Measurements from ENCODE around the gene BLNK.
"Not testable (repeated sequence)": the region's sequence is repeated elsewhere in the genome, so short reads cannot be mapped to it uniquely, and the experiment has no call there.

BLNK gene

DNA sequence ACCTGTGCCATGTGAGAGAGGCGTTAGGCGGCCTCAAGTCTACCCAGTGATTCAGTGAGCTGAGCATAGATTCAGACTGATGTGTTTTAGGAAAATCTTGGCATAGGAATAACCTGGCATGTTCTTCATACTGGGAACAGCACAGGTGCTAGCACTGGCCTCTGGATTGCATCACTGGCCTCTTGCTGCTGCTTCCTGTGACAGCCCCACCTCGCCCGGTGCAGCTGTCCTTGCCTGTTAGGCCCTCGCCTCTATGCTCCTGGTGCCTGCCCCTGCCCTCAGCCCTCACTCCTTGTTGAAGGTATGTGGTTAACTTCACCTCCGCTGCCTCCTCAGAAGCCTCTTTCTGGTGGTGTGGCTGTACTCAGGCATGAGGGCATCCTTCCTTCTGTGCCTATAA lies 46.2 kb downstream of the BLNK start:
- no peak for DNase-seq (ENCODE audit: low spot score)

- DNase-seq (ENCODE audit: low spot score), result no peak
Measured at GRCh38 chr10:96222908-96223307, 48.5 kb downstream of the BLNK start.

GRCh38 chr10:96222441-96222840 lies 48.9 kb downstream of the BLNK start:
- no peak for DNase-seq (ENCODE audit: low spot score)

DNA sequence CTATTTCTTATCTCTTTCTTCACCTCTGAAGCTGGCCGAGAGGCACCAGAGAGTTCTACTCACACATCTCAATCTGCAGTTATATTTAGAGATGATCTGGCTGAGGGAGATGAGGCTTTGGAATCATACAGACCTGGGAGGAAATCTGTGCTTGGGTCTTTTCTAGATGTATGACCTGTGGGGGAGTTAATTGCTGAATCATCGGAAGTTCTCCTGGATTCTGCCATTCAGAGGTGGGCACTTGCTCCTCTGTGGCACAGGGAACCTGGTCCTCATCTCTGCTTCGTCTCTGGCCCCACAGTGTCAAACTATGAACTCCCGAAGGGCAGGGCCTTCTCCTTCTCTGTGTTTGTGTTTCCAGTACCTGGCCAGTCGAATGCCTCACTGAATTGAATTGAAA lies 52.5 kb downstream of the BLNK start:
- no peak for DNase-seq (ENCODE audit: low spot score)

- DNase-seq (ENCODE audit: low spot score), result no peak
Measured at GRCh38 chr10:96217711-96218110, 53.7 kb downstream of the BLNK start.

DNA sequence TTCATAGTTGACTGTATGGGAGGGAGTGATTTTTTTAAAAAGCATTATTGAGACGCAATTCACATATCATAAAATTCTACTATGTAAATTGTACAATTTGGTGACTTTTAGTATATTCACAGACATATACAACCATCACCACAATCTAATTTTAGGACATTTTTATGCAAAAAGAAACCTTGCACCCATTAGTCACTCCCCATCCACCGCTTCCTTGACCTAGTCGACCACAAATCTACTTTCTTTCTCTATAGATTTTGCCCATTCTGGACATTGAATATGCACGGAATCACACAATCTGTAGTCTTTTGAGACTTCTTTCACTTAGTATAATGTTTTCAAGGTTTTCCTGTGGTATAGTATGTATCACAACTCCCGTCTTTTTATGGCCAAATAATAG lies 54.6 kb downstream of the BLNK start:
- no peak for DNase-seq (ENCODE audit: low spot score)

DNA sequence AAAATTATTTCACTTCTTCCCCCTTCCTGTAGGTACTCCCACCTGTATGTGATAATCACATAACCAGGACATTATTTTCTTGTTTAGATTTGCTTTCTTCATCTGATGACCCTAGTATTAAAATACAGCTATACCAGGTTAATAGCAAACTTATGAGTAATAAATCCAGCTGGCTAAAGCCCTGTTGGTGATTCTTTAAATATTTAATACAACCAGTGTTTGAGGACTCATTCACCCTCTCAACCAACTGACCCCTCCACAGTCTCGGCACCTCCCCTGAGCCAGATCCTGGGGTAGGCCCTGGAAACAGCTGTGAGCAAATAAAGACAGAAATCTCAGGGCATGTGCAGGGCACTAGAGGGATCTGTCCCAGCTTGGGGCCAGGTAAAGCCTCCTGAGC lies 58.5 kb downstream of the BLNK start:
- no peak for DNase-seq (ENCODE audit: low spot score)

DNA sequence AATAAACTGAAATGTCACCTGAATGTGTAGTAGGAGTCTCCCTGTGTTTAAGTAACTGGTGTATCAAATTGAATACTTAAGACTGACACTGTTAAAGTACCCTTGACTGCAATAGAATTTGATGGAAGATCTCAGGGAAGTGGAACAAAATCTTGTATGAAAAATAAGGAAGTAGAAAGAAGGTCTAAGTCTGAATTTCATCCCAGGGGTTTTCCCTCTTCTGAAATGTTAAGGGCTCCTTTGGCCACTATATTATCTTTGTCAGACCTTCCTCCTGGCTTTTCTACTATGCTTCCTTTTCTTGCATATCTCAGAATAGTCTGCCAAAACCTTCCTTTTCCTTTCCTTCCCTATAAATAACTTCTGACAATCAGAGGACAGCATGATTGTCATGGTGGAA lies 59.6 kb downstream of the BLNK start:
- DNase-seq (ENCODE audit: low spot score), result no peak

GRCh38 chr10:96208946-96209345 lies 62.4 kb downstream of the BLNK start:
- no peak for DNase-seq (ENCODE audit: low spot score)

- no peak for DNase-seq (ENCODE audit: low spot score)
Measured at GRCh38 chr10:96208271-96208670, 63.1 kb downstream of the BLNK start.

DNA sequence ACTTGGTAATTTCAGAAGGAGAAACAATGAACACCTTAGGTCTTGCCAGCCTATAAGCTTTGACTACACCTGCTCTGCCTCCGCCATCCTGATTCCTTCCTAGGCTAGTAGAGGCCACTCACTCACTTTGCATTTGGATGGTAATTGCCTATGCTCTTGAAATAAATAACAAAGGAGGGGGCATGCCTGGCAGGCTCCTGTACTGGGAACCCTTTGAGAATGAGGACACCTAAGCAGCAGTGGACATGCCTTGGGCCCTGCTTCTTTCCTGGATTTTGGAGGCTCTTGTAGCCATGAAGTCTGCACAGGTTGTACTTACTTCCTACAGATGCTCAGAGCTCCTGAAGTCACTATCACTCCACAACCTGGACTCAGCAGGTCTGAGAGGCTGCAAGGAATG lies 65.8 kb downstream of the BLNK start:
- no peak for DNase-seq (ENCODE audit: low spot score)

DNA sequence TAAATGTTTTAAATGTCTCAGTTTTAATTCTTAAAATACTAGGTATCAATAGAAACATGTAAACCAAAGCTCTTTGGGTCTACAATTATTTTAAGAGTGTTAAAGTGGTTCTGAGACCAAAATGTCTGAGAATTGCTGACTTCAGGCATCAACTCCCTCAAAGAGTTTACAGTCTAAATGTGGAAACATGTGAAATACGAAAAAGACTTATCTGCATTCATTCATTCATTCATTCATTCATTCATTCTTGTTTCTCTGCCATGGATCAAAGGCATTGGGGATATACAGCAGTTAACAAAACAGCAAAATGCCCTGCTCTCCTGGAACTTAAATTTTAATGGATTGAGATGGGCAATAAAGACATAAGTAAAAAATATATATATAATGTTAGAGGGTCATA lies 69.8 kb downstream of the BLNK start:
- DNase-seq (ENCODE audit: low spot score), result no peak

- not testable (repeated sequence) for DNase-seq (ENCODE audit: low spot score)
Measured at GRCh38 chr10:96189505-96189904, 81.9 kb downstream of the BLNK start.

- peak; percentile 17 for DNase-seq (ENCODE audit: low spot score)
Measured at GRCh38 chr10:96188916-96189315, 82.5 kb downstream of the BLNK start.

- no peak for DNase-seq (ENCODE audit: low spot score)
Measured at GRCh38 chr10:96188421-96188820, 82.9 kb downstream of the BLNK start.

GRCh38 chr10:96176985-96177384 lies 94.4 kb downstream of the BLNK start:
- DNase-seq (ENCODE audit: low spot score), result no peak

DNA sequence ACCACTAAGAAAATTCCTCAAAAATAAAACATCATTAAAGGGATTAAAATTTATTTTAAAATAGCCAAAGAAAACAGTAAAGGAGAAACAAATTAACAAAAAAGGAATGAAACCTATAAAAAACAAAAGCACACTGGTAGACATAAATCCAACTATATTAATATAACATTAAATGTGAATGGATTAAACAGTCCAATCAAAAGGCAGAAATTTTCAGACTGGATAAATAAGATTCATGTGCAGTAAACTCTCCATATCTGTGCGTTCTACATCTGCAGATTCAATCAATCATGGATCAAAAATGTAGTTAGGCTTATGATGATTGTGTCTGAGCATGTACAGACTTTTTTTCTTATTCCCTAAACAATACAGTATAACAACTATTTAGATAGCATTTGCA lies 98.7 kb downstream of the BLNK start:
- no peak for DNase-seq (ENCODE audit: low spot score)

DNA sequence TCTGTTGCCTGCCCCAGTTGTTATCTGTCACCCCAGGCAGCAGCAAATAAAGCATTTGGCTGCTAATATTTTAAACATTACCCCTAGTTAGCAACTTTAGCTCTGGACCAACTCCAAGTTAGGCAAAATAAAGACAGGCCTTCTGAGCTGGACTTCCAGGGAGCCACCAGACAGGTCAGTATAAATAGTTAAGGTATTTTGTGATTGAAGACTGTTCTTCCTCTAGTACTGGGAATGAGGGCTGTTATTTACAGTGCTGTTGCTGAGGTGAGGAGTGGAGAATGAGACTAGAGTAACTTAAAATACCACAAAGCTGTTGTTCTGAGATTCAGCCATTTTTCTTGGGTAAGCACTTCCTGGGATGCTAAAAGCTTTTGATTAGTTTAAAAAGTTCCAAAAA lies 101.1 kb downstream of the BLNK start:
- DNase-seq (ENCODE audit: low spot score), result no peak

DNA sequence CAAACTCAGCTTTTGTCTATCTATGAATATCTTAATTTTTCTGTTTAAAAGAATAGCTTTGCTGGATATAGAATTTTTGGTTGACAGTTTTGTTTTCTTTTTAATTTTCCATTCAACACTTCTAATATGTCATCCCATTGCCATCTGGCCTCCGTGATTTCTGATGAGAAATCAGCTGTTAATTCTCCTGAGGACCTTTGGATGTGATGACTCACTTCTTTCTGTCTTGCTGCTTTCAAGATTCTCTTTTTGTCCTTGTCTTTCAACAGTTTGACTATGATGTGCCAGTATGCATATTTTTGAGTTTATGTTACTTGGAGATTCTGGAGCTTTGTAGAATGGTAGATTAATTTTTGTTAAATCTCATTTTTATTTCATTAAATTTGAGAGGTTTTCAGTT lies 102.8 kb downstream of the BLNK start:
- DNase-seq (ENCODE audit: low spot score), result no peak

DNA sequence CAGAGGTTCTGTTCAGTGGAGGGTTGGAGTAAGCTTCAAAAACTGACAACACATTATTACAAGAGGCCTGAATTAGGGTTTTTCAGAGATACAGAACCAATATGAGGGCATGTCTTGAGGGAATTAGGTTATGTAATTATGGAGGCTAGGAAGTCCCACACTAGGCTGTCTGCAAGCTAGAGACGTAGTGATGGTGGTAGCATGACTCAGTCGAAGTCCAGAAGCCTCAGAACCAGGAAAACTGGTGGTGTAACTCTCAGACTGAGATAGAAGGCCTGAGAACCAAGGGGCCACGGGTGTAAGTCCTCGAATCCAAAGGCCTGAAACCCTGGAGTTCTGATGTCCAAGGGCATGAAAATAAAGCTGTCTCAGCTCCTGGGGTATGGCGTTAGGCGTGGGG lies 105.6 kb downstream of the BLNK start:
- no peak for DNase-seq (ENCODE audit: low spot score)

- DNase-seq (ENCODE audit: low spot score), result no peak
Measured at GRCh38 chr10:96153070-96153469, 118.3 kb downstream of the BLNK start.

GRCh38 chr10:96152437-96152836 lies 118.9 kb downstream of the BLNK start:
- no peak for DNase-seq (ENCODE audit: low spot score)
